Activated T-helper 1 cell treated with Interleukin-2 at 50 U/mL for 16 hours (primary cell): ENCODE data around the gene BMPR1A.
A peak's percentile ranks its signal among the peaks of the same experiment; 100 is the strongest.
"Not testable (repeated sequence)": the region's sequence is repeated elsewhere in the genome, so short reads cannot be mapped to it uniquely, and the experiment has no call there.

Source experiments
- DNase-seq: peaks from one replicate; pipeline ENCODE4 v3.0.0-alpha.2; 2020; ENCODE audit warnings: low read depth

BMPR1A gene

DNA sequence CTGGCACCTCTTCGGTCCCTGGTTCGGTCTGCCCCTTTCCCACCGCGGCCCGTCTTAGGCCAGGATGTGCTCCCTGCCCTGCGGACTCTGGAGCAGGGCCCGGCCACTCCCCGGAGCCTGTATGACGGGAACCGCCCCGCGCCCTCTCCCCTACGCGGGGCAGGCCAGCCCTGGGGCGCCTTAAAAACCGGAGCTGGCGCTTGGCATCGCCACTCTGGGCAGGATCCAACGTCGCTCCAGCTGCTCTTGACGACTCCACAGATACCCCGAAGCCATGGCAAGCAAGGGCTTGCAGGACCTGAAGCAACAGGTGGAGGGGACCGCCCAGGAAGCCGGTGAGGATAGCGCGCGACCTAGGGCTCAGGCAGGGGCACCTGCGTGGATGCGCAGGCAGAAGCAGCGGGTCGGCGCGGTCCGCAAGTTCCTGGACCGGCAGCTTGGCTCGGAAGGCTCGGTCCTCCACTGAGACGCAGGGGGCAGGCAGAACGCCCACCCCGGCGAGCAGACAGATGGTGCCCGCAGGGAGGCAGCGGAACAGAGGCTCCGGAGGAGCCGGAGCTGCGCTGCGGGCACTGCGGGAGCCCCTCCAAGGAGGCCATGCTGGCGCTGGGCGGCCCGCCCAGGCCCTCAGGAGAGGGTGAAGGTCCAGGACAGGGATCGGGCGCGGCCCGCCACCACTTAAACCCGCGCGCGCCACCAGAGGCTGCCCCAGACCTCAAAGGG, 212.0 kb downstream of the BMPR1A start, which contains the start of gene ADIRF:
TSS of gene ADIRF (plus strand) at position 212 of the 723 bp plus-strand sequence. CDS start at position 275, 63 bp downstream.
- no peak for DNase-seq

DNA sequence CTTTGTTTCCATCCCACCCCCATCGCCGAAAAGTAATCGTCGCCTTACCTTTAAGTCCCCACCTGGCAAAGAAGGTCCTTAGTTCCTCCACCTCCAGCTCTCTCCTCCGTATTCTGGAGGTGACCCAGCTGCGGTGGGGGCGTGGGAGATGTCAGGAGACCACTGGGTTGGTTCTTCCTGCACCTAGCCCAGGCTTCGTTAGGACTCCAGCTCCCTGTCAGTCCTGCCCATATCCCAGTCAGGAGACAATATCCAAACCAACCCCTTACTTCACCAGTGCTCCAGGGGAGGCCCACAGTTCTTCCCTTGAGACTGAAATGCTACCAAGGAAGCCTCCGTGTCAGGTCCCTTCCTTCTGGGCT, 212.6 kb downstream of the BMPR1A start:
- DNase-seq = no peak

DNA sequence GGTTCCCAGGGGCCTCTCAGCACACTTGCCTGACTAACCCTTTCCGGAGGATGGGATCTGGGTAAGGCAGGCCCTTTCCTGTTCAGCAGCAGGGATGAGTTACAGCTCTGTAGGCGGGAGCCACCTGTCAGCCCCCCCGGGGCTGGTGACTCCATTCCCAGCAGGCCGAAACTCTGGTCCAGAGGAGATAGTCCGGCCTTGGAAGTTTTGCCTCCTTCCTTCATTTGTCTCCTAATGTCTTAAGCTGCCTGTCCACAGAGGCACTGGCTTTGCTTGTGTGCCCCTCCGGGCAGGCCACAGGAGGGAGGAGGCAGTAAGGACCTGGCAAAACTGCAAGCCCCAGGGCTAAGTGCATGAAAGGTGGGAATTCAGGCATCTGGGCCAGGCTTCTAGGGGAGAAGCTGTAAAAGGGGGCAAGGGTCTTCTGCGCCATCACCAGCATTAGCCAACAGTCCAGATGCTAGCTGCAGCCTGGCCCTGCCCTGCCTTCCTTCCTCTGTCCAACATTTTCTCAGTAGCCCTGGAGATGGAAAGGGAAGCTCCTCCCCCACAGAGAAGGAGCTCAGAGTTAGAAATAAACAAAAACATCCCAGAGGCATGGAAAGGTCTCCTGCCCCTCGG, 213.1 kb downstream of the BMPR1A start:
- no peak for DNase-seq

DNA sequence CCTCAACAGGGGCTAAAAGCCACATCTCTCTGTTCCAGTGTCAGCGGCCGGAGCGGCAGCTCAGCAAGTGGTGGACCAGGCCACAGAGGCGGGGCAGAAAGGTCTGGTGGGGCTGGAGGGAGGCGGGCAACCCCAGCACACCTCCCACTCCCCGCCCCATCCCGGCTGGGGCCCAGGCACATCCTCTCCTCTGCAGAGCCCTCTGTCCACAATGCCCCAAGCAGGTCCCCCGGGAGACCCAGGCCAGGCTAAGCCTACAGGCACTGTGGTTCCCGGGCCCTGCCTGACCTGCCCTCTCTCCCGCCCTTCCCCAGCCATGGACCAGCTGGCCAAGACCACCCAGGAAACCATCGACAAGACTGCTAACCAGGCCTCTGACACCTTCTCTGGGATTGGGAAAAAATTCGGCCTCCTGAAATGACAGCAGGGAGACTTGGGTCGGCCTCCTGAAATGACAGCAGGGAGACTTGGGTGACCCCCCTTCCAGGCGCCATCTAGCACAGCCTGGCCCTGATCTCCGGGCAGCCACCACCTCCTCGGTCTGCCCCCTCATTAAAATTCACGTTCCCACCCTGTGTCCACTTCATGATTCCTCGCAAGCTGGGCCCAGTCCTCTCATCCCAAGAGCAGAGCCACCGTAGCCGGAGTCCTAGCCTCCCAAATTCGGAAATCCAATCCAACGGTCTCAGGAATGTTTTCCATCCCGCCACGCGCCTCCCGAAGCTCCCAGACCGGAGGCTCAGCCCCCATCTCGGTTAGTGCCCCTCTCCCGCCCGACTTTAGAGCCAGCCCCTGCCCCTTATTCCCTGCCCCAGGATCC, 214.0 kb downstream of the BMPR1A start:
- no peak for DNase-seq

- no peak for DNase-seq
These were observed 214.5 kb downstream of the BMPR1A start for GRCh38 chr10:86970982-86971231.

GRCh38 chr10:86971232-86971991, 215.0 kb downstream of the BMPR1A start:
- DNase-seq = peak; percentile 90

DNA sequence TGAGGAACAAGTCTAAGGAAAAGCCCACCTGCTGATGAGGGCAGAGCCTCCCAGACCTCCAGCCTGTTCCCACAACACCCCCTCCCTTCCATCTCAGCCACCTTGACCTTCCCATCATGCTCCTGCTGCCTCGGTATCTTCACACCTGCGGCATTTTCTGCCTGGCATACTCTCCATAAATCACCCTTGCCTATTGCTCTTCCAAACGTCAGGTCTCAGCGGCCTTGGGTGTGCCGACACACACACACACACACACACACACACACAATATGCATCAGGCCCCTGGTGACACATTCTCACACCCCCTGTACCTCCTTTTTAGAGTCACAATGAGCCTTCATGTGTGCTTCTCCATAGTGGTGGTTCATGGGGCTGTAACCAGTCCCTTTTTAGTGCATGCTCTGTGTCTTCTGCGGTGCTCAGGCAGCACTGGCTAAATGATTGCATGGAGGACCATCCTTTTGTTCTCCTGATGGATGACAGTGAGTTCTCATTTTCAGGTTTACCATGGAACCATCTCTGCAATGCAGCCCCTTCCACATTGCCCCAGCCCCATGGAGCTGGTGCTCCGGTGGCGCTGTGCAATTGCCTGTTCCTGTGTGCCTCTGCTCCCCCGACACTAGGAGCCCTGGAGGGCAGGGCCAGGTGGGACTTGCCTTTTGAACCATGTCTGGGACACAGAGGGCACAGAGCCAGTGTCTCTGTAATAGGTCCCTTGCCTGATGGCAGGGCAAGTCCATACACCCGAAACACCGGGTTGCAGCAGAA, 216.4 kb downstream of the BMPR1A start:
- DNase-seq = no peak

- no peak for DNase-seq
These were observed 218.1 kb downstream of the BMPR1A start for GRCh38 chr10:86974484-86974883.

- DNase-seq = no peak
These were observed 220.1 kb downstream of the BMPR1A start for GRCh38 chr10:86976362-86977056.

GRCh38 chr10:86978457-86978856, 222.0 kb downstream of the BMPR1A start:
- DNase-seq = not testable (repeated sequence)

GRCh38 chr10:86979296-86979818, 222.9 kb downstream of the BMPR1A start:
- DNase-seq = no peak

DNA sequence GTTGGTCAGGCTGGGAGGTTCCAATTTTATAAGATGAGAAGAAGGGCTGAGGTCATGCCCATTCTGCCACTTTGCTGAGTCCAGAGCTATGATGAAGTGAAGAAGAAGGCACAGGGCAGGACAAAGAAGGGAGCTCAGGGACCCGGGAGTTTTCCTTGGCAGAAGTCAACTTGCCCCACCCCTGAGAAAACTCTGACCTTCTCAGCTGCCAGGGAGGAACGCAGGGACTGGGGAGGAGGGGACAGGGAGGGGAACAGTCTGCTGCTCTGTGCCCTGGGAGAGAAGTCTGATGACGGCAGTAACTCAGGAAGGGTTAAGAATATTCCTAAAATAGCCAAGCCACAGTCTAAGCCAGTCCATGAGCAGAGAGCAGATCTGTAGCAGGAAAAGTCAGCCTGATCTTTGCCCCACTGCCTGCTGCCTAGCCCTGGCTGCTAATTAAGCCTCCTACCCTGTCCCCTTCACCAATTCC, 223.6 kb downstream of the BMPR1A start:
- DNase-seq = no peak

- DNase-seq = not testable (repeated sequence)
These were observed 224.6 kb downstream of the BMPR1A start for GRCh38 chr10:86981020-86981419.

DNA sequence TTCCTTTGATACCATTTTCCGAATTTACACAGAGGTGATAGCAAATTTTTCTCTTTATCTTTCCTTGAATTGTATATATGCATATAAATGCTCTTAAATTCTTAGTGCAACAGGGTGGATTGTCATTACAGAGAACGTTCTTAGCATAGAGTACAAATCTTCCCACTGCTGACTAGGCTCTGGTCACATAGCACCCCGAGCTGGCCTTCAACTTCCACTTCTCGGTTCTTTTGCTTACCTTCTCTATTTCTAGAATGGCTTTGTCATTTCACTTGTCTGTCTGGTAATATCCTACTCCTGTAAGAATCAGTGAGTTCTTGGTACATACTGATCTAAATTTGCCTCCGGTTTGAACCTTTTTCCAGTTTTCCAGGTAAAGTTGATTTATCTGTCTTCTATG, 225.3 kb downstream of the BMPR1A start:
- DNase-seq = no peak
